ENCODE data around the gene FBXL5.
"Not testable (repeated sequence)": the region's sequence is repeated elsewhere in the genome, so short reads cannot be mapped to it uniquely, and the experiment has no call there.

The FBXL5 gene

DNA sequence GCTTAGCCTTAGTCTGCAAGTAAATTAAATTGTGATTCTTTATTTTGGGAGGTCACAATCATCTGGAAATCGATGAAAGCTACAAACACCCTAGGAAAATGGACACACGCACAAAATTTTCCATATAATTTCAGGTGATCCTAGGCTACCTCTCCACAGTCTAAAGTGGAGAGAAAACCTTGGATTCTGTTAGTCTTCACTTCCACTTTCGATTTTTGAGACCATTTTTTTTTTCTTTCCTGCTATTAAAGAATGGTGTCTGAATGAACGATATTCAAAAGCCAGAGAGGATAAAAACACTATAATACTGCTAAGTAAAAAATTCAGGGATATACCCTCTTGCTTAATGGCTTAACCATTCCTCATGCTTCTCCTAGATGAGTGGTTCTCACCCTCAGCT, 1.7 kb downstream of the FBXL5 start:
- peak overlapping the region; percentile 91 for H3K27ac ChIP-seq
- DNase-seq (ENCODE audit: low read depth, low spot score), result no peak

GRCh38 chr4:15652841-15653240, 2.3 kb downstream of the FBXL5 start:
- H3K27ac ChIP-seq, result peak overlapping the region; percentile 91
- DNase-seq (ENCODE audit: low read depth, low spot score), result no peak

DNA sequence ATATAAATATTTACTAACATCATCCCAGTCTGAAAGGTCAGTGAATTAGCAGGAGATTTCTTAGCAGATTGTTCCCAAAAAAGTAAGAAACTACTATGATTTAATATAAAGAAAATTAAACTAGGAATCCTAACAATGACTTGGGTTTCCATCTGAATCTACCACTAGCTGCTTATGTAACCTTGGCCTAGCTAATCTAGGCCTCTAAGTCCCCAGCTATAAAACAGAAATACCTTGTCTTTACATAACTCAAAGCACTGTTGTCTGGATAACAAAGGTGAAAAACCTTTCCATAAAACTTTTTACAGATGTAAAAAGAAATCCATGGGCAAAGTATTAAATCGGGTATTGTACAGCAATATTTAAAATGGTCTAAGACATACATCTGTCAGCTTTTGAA, 3.0 kb downstream of the FBXL5 start:
- no peak for DNase-seq (ENCODE audit: low read depth, low spot score)
- H3K27ac ChIP-seq, result peak overlapping the region; percentile 91

DNA sequence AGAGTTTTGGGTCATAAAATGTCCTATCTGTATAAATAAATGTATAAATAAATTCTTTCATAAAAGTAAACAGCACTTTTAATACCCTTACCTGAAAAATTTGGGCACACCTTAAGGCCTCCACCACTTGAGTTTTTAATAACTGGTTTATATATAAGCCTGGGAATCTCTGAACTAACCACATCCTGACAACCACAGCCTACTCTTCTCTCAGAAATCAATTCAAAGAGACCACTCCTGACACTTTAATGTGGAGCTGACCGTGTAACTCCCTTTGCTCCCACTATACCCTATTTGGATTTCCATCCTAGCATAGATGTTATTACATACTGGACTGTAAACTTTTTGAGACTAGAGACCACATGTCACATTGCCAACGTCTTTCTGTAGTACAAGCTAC, 3.5 kb downstream of the FBXL5 start:
- H3K27ac ChIP-seq, result peak overlapping the region; percentile 91
- DNase-seq (ENCODE audit: low read depth, low spot score), result no peak

DNA sequence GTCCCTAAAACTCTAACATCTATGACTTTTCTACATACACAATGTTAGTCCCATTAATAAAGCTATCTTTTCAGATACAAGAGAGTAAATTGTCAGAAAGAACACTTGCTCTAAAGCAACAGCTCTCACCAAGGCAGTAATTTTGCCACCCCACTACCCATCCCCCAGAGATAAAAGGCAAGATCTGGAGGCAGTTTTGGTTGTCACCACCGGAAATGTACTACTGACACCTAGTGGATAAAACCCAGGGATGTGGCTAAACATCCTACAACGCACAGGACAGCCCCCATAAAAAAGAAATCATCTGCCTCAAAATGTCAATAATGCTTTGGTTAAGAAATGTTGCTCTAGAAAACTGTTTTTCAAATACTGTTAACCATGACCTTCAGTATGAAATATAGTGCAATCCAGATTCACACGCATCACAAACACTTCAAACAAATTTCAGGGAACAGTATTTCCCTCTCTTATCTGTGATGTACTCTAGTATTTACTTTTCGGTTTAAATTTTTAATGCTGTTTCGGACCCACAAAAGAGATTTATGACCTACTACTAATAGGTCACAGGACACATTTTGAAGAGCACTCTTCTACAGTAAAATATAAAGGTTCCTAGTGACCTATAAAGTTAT, 5.1 kb downstream of the FBXL5 start:
- H3K27ac ChIP-seq, result peak overlapping the region; percentile 91
- DNase-seq (ENCODE audit: low read depth, low spot score), result no peak

DNA sequence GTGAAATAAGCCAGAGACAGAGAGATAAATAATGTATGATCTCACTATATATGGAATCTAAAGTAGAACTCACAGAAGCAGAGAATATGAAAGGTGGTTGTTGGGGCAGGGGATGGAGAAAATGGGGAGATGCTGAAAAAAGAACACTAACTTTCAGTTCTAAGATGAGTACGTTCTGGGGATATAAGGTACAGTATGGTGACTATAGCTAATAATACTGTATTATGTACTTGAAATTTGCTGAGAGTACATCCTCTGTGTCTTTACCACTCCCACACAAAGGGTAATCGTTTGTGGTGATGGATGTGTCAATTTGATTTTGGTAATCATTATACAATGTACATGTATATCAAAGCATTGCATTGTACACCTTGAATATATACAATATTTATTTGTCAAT, 6.6 kb downstream of the FBXL5 start:
- no peak for DNase-seq (ENCODE audit: low read depth, low spot score)
- H3K27ac ChIP-seq, result no peak overlapping the region

- H3K27ac ChIP-seq, result no peak overlapping the region
These were observed 16.7 kb downstream of the FBXL5 start for GRCh38 chr4:15638418-15638817.

GRCh38 chr4:15636818-15637217, 18.3 kb downstream of the FBXL5 start:
- peak overlapping the region; percentile 35 for H3K27ac ChIP-seq
- peak; percentile 50 for DNase-seq (ENCODE audit: low read depth, low spot score)

More at GRCh38 chr4:15638418-15638817, 16.7 kb downstream of the FBXL5 start:
- no peak for DNase-seq (ENCODE audit: low read depth, low spot score)

GRCh38 chr4:15617407-15617806, 37.8 kb downstream of the FBXL5 start:
- not testable (repeated sequence) for H3K27ac ChIP-seq; DNase-seq (ENCODE audit: low read depth, low spot score)

DNA sequence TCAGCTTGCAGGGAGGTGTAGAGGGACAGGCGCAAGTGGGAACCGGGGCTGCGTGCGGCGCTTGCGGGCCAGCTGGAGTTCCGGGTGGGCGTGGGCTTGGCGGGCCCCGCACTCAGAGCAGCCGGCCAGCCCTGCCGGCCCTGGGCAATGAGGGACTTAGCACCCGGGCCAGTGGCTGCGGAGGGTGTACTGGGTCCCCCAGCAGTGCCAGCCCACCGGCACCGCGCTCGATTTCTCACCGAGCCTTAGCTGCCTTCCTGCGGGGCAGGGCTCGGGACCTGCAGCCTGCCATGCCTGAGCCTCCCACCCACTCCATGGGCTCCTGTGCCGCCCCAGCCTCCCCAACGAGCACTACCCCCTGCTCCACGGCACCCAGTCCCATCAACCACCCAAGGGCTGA, 40.3 kb downstream of the FBXL5 start:
- DNase-seq (ENCODE audit: low read depth, low spot score); H3K27ac ChIP-seq: not testable (repeated sequence)

DNA sequence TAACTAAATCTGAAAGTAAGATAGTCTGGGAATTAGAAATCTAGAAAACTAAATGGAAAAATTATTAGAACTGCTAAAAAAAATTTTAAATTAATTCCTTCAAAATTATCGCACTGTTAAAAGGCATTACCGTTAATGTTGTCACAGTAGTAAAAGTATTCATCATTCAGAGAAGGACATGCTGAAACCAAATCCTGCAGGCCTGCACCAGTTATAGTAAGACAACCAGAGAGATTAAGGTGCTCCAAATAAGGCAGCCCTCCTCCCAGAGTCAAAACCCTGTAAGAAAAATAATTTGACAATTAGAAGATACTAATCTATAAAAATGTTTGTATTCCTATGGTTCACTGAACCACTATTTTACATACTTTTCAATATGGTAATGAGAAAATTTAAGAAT, 43.0 kb downstream of the FBXL5 start:
- no peak for DNase-seq (ENCODE audit: low read depth, low spot score)

DNA sequence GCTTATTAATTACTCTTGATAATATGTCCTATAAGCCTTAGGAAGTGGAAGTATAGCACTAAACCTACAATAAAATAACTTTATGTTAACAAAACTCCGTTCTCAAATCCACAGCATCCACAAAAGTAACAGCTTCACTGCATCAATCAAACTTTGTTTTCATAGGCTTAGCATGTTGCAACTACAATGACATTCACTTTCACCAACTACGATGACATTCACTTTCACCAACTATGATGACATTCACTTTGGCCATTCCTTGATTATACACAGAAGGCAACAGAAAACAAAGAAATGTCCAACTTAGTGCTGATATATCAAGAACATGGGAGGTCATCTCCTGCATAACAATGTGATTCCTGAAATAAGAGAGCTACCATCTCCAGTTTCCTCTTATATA, 44.3 kb downstream of the FBXL5 start:
- DNase-seq (ENCODE audit: low read depth, low spot score), result no peak
- H3K27ac ChIP-seq, result no peak overlapping the region

More for the DNA sequence above, 43.0 kb downstream of the FBXL5 start:
- H3K27ac ChIP-seq, result no peak overlapping the region

DNA sequence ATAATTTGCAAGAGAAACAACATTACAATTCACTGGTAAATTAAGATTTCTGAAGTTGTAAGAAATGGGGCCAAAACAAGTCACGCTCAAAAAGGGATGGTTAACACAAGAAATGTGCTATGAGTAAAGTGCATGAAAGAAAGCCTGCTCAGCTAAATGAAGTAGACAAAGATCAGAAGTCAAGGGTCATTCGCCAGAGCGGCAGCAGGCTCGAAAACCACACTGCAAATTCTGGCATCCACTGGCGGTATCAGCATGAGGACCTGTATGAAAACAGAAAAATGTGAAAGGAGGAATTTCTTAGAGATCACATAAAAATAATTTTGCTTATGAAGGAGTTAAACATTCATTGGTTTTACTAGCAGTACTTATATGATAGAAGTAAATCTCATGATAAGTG, 49.6 kb downstream of the FBXL5 start:
- no peak for DNase-seq (ENCODE audit: low read depth, low spot score)
- H3K27ac ChIP-seq, result no peak overlapping the region

- peak; percentile 0 for DNase-seq (ENCODE audit: low read depth, low spot score)
- no peak overlapping the region for H3K27ac ChIP-seq
These were observed 53.3 kb downstream of the FBXL5 start for GRCh38 chr4:15601862-15602261.

DNA sequence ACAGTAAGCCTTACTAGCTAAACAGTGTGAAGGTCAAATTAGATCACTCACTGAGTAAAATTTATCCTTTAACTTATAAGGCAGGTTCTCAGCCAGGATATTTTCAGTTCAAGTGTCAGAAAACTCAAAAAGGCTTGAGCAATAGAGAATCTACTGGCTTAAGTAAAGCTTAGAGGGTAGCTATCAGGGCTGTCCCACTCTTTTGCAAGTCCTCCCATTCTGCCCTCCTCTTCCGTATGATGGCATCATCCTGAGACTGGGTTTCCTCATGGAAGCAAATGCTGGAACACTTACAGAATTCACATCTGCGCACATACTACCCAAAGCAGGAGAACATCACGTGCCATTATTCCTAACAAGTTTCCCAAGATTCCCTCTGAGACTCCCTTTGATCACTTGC, 55.0 kb downstream of the FBXL5 start:
- H3K27ac ChIP-seq, result no peak overlapping the region
- DNase-seq (ENCODE audit: low read depth, low spot score), result no peak

GRCh38 chr4:15598644-15599043, 56.5 kb downstream of the FBXL5 start:
- H3K27ac ChIP-seq, result no peak overlapping the region
- DNase-seq (ENCODE audit: low read depth, low spot score), result no peak

DNA sequence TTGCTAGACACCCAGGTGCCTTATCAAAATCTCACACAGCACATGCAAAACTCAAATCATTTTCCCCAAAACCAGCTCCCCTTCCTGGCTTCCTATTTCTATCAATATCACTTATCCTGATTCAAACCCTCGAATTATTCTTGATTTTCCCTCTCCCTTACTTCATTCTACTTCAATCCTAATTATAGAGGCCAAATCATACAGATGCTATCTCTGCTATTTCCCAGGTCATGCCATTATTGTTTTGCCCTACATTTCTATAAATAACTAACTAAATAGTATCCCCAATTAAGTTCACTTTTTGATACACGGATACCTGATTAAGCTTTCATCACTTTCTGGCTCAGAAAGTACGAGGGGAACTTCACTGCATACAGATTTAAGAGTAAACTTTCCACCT, 62.4 kb downstream of the FBXL5 start:
- DNase-seq (ENCODE audit: low read depth, low spot score), result no peak
- no peak overlapping the region for H3K27ac ChIP-seq

- no peak overlapping the region for H3K27ac ChIP-seq
- DNase-seq (ENCODE audit: low read depth, low spot score), result no peak
These were observed 67.5 kb downstream of the FBXL5 start for GRCh38 chr4:15587649-15588048.

GRCh38 chr4:15586066-15586465, 69.1 kb downstream of the FBXL5 start:
- DNase-seq (ENCODE audit: low read depth, low spot score), result no peak
- no peak overlapping the region for H3K27ac ChIP-seq

DNA sequence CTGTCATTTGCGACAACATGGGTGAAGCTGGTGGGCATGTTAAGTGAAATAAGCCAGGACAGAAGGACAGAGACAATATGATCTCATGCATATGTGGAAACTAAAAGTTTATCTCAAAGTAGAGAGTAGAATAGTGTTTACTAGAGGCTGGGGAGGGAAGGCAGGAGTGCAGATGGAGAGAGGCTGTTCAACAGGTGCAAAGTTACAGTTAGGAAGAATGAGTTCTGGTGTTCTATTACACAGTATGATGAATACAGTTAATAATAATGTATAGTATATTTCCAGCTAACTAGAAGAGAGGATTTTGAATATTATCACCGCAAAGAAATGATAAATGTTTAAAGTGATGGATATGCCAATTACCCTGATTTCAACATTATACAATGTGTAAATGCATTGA, 69.8 kb downstream of the FBXL5 start:
- DNase-seq (ENCODE audit: low read depth, low spot score), result no peak
- no peak overlapping the region for H3K27ac ChIP-seq

DNA sequence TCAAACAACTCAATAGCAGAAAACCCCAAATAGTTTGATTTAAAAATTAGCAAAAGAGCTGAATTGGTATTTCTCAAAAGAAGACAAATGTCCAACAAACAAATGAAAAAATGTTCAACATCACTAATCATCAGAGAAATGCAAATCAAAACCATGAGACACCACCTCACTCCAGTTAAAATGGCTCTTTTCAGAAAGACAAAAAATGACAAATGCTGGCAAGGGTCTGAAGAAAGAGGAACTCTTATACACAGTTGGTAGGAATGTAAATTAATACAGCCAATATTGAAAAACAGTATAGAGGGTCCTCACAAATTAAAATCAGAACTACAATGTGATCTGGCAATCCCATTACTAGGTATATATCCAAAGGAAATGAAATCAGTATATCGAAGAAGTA, 70.4 kb downstream of the FBXL5 start:
- H3K27ac ChIP-seq, result no peak overlapping the region
- no peak for DNase-seq (ENCODE audit: low read depth, low spot score)

DNA sequence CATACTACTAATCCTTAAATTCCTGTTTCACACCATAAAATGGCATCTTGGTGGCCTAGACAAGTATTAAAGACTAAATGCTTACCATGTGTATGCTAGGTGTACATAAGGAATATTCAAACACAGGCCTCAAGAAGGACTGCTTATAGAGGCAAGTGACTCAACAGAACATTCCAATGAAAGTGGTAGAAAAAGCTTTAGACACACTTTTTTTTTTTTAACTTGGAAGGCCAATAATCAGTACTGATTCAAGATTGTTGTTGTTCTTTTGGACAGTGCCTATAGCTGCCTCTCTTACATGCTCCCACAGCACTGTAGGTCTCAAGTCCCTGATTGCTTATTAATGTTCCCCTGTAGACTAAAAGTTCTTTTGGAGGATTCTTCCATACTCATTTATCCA, 77.6 kb downstream of the FBXL5 start:
- no peak overlapping the region for H3K27ac ChIP-seq
- no peak for DNase-seq (ENCODE audit: low read depth, low spot score)

GRCh38 chr4:15575966-15576365, 79.2 kb downstream of the FBXL5 start:
- no peak for DNase-seq (ENCODE audit: low read depth, low spot score)
- no peak overlapping the region for H3K27ac ChIP-seq

Measured in epithelial cell of prostate (primary cell).